HepG2 (cell line): ENCODE results near the gene FAT1. TPM values are rescaled to one million over a fixed set of nuclear protein-coding genes. Genes with fewer than 3 reads are reported as not detected.

Experiments used
- EED ChIP-seq: sonication (generic); formaldehyde crosslinking; IDR thresholded peaks from 2 replicates; pipeline ENCODE4 v1.5.0; 2020; ENCODE audit warnings: mild to moderate bottlenecking, missing genetic modification reagents
- MAF1 ChIP-seq: sonication (generic); formaldehyde crosslinking; IDR thresholded peaks from 2 replicates; pipeline ENCODE4 v1.5.0; 2020; ENCODE audit warnings: missing genetic modification reagents, borderline replicate concordance
- MEF2D ChIP-seq: sonication (generic); formaldehyde crosslinking; IDR thresholded peaks from 2 replicates; pipeline ENCODE4 v1.5.1; 2020; ENCODE audit warnings: mild to moderate bottlenecking, missing genetic modification reagents
- NR2F1 ChIP-seq, 2 experiments: fragments of 450-650 bp in 1 of 2; formaldehyde crosslinking in 1 of 2; IDR thresholded peaks; 2 replicates each; pipeline versions ENCODE4 v1.5.0 to v1.6.1; 2016 to 2020; ENCODE audit warnings: mild to moderate bottlenecking in 1 of 2, missing compliant biosample characterization in 1 of 2, missing genetic modification reagents in 1 of 2, moderate library complexity in 1 of 2
- PLRG1 ChIP-seq: fragments of 450-650 bp; conservative IDR thresholded peaks from 2 replicates; pipeline ENCODE4 v1.6.1; 2016
- RAD51 ChIP-seq: fragments of 450-650 bp; IDR thresholded peaks from 2 replicates; pipeline ENCODE4 v1.6.1; 2016; ENCODE audit warnings: borderline replicate concordance
- REXO4 ChIP-seq: sonication (generic); formaldehyde crosslinking; IDR thresholded peaks from 2 replicates; pipeline ENCODE4 v1.8.0; 2022; ENCODE audit warnings: missing genetic modification reagents, mild to moderate bottlenecking, borderline replicate concordance
- SALL1 ChIP-seq: sonication (generic); formaldehyde crosslinking; IDR thresholded peaks from 2 replicates; pipeline ENCODE4 v1.8.0; 2022; ENCODE audit warnings: mild to moderate bottlenecking, missing genetic modification reagents
- SMARCE1 ChIP-seq: fragments of 450-650 bp; IDR thresholded peaks from 2 replicates; pipeline ENCODE4 v1.6.1; 2017; ENCODE audit warnings: borderline replicate concordance
- ZBTB1 ChIP-seq: sonication (generic); formaldehyde crosslinking; IDR thresholded peaks from 2 replicates; pipeline ENCODE4 v1.4.0; 2020; ENCODE audit warnings: missing genetic modification reagents, borderline replicate concordance
- ZMAT3 ChIP-seq: sonication (generic); formaldehyde crosslinking; conservative IDR thresholded peaks from 2 replicates; pipeline ENCODE4 v1.7.0; 2021; ENCODE audit warnings: missing genetic modification reagents
- ZNF18 ChIP-seq: sonication (generic); formaldehyde crosslinking; IDR thresholded peaks from 2 replicates; pipeline ENCODE4 v1.8.0; 2022; ENCODE audit warnings: mild to moderate bottlenecking, missing genetic modification reagents; ENCODE audit not compliant: insufficient replicate concordance
- ZNF275 ChIP-seq: sonication (generic); formaldehyde crosslinking; IDR thresholded peaks from 2 replicates; pipeline ENCODE4 v1.8.0; 2022; ENCODE audit warnings: missing genetic modification reagents, mild to moderate bottlenecking, inconsistent platforms, borderline replicate concordance
- ZNF280D ChIP-seq: sonication (generic); formaldehyde crosslinking; IDR thresholded peaks from 2 replicates; pipeline ENCODE4 v1.5.1; 2020; ENCODE audit warnings: mild to moderate bottlenecking, missing genetic modification reagents
- ZNF3 ChIP-seq: IDR thresholded peaks from 2 replicates; pipeline ENCODE4 v1.7.0; 2017; ENCODE audit warnings: inconsistent platforms
- ZNF446 ChIP-seq: sonication (generic); formaldehyde crosslinking; IDR thresholded peaks from 2 replicates; pipeline ENCODE4 v1.5.0; 2020; ENCODE audit warnings: mild to moderate bottlenecking, missing genetic modification reagents
- ZNF775 ChIP-seq: sonication (generic); formaldehyde crosslinking; IDR thresholded peaks from 2 replicates; pipeline ENCODE4 v1.4.0; 2020; ENCODE audit warnings: missing genetic modification reagents, mild to moderate bottlenecking, moderate library complexity, borderline replicate concordance
- polyA plus RNA-seq, 8 experiments: library from polyadenylated mRNA; depleted of rRNA in 3 of 8; stranded (reverse) in 7 of 8; unstranded in 1 of 8; fragments of >200 nt; fragmentation: Illumina TruSeq in 4 of 8; extraction: Trizol in 4 of 8; gene quantifications; 2 replicates each; pipeline versions ENCODE4 v1.2.1 to v1.2.3, GENCODE V29; 2011 to 2016; ENCODE audit warnings: low read depth in 4 of 8, missing spikeins in 1 of 8, mixed read lengths in 1 of 8; ENCODE audit not compliant: insufficient read depth in 1 of 8
- total RNA-seq, 5 experiments: library from RNA; depleted of rRNA; stranded (reverse); fragments of >200 nt; fragmentation: Illumina TruSeq; extraction: Trizol; gene quantifications; 2 replicates each; pipeline ENCODE4 v1.2.3, GENCODE V29; 2016; ENCODE audit warnings: low read depth in 1 of 5
- TF ChIP-seq, protein P1 (sequence below): sonication (generic); formaldehyde crosslinking; IDR thresholded peaks from 2 replicates; pipeline ENCODE4 v1.4.0; 2020; ENCODE audit warnings: missing genetic modification reagents
- TF ChIP-seq, protein P2 (sequence below): sonication (generic); formaldehyde crosslinking; IDR thresholded peaks from 2 replicates; pipeline ENCODE4 v1.4.0; 2020; ENCODE audit warnings: missing genetic modification reagents

FAT1 gene
- total and polyA plus RNA-seq, 2 of the 13 experiments (the other 11 are each of a cell fraction or from before 2014, with no cell fraction given) = 185 to 216 TPM

- TF ChIP-seq REXO4 = no peak
- no peak for TF ChIP-seq ZBTB1 (CRISPR knock-in tag)
- TF ChIP-seq ZNF446 (CRISPR knock-in tag) = no peak
- peak; percentile 7 for TF ChIP-seq ZNF18 (CRISPR knock-in tag)
- peak; percentile 83; the same call in 1 of the 2 replicates for TF ChIP-seq SALL1 (CRISPR knock-in tag)
- TF ChIP-seq PLRG1 = no peak
- TF ChIP-seq ZNF280D (CRISPR knock-in tag) = peak; percentile 27; the same call in 1 of the 2 replicates
- no peak for TF ChIP-seq SMARCE1
- TF ChIP-seq ZNF775 (CRISPR knock-in tag) = no peak
- no peak for TF ChIP-seq EED (CRISPR knock-in tag)
- no peak for TF ChIP-seq RAD51
- TF ChIP-seq MAF1 = no peak
- TF ChIP-seq MEF2D (CRISPR knock-in tag) = 0 out of 2 replicates have a peak, but pooled peaks have one; percentile 61
- TF ChIP-seq ZNF275 (CRISPR knock-in tag) = no peak
- TF ChIP-seq, protein P1, sequence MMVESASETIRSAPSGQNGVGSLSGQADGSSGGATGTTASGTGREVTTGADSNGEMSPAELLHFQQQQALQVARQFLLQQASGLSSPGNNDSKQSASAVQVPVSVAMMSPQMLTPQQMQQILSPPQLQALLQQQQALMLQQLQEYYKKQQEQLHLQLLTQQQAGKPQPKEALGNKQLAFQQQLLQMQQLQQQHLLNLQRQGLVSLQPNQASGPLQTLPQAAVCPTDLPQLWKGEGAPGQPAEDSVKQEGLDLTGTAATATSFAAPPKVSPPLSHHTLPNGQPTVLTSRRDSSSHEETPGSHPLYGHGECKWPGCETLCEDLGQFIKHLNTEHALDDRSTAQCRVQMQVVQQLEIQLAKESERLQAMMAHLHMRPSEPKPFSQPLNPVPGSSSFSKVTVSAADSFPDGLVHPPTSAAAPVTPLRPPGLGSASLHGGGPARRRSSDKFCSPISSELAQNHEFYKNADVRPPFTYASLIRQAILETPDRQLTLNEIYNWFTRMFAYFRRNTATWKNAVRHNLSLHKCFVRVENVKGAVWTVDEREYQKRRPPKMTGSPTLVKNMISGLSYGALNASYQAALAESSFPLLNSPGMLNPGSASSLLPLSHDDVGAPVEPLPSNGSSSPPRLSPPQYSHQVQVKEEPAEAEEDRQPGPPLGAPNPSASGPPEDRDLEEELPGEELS = peak; percentile 92
- TF ChIP-seq, protein P2, sequence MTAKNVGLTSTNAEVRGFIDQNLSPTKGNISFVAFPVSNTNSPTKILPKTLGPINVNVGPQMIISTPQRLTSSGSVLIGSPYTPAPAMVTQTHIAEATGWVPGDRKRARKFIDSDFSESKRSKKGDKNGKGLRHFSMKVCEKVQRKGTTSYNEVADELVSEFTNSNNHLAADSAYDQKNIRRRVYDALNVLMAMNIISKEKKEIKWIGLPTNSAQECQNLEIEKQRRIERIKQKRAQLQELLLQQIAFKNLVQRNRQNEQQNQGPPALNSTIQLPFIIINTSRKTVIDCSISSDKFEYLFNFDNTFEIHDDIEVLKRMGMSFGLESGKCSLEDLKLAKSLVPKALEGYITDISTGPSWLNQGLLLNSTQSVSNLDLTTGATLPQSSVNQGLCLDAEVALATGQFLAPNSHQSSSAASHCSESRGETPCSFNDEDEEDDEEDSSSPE = peak; percentile 51; the same call in 1 of the 2 replicates
- TF ChIP-seq NR2F1 (CRISPR knock-in tag; IDR thresholded peaks at IDR 0.05) = no peak
- TF ChIP-seq ZMAT3 (CRISPR knock-in tag) = no peak
- TF ChIP-seq ZNF3 = no peak
Observed at GRCh38 chr4:186755550-186756519, 32.2 kb upstream of the FAT1 start (continued).
